Liver (tissue), 9 donors: ENCODE results near the gene GRID1. TPM values are rescaled to one million over a fixed set of nuclear protein-coding genes. Genes with fewer than 3 reads are reported as not detected.

Experiments
- DNase-seq: peaks from one replicate; pipeline ENCODE4 v3.0.0-alpha.2; 2017; ENCODE audit warnings: low spot score
- H3K27ac ChIP-seq, 2 donors: one replicate each; pipeline ENCODE4 v1.7.0; 2013; ENCODE audit warnings: inconsistent platforms in 2 of 2, low read length in 2 of 2, control low read depth in 1 of 2, low read depth in 1 of 2, mild to moderate bottlenecking in 1 of 2
- H3K27me3 ChIP-seq, 4 donors: one replicate each; pipeline versions ENCODE4 v1.6.1 to v1.7.0; 2013; ENCODE audit warnings: low read length in 3 of 4, inconsistent platforms in 1 of 4, mild to moderate bottlenecking in 1 of 4, moderate library complexity in 1 of 4; ENCODE audit not compliant: control insufficient read depth in 4 of 4, insufficient read depth in 4 of 4
- H3K36me3 ChIP-seq, 4 donors: one replicate each; pipeline versions ENCODE4 v1.6.1 to v1.7.0; 2013; ENCODE audit warnings: low read length in 3 of 4, mild to moderate bottlenecking in 3 of 4, low read depth in 1 of 4, moderate library complexity in 1 of 4; ENCODE audit not compliant: control insufficient read depth in 4 of 4, insufficient read depth in 3 of 4
- H3K4me1 ChIP-seq, 4 donors: one replicate each; pipeline versions ENCODE4 v1.6.1 to v1.7.0; 2013; ENCODE audit warnings: low read length in 3 of 4, mild to moderate bottlenecking in 3 of 4, moderate library complexity in 1 of 4; ENCODE audit not compliant: control insufficient read depth in 4 of 4, insufficient read depth in 4 of 4
- H3K4me3 ChIP-seq, 3 donors: one replicate each; pipeline versions ENCODE4 v1.6.1 to v1.7.0; 2013; ENCODE audit warnings: low read length in 3 of 3, control low read depth in 1 of 3, low read depth in 1 of 3, mild to moderate bottlenecking in 1 of 3
- H3K9ac ChIP-seq, 2 donors: one replicate each; pipeline ENCODE4 v1.7.0; 2013; ENCODE audit warnings: low read length in 2 of 2, mild to moderate bottlenecking in 2 of 2, moderate library complexity in 2 of 2, control low read depth in 1 of 2, low read depth in 1 of 2
- H3K9me3 ChIP-seq, 4 donors: one replicate each; pipeline versions ENCODE4 v1.6.1 to v1.7.0; 2013; ENCODE audit warnings: low read length in 3 of 4; ENCODE audit not compliant: control insufficient read depth in 4 of 4
- ATF3 ChIP-seq: IDR thresholded peaks from 2 replicates; pipeline ENCODE4 v1.6.1; 2016; ENCODE audit warnings: antibody characterized with exemption
- CTCF ChIP-seq: fragments of 150-350 bp; IDR thresholded peaks from 2 replicates; pipeline ENCODE4 v1.5.1; 2017; ENCODE audit warnings: improper control_type of control experiment, low read depth, low read length; ENCODE audit not compliant: missing input control
- EGR1 ChIP-seq, 2 donors: IDR thresholded peaks; 2 replicates each; pipeline ENCODE4 v1.6.1; 2016 to 2018; ENCODE audit warnings: antibody characterized with exemption in 2 of 2, low read depth in 2 of 2
- FOXA1 ChIP-seq: IDR thresholded peaks from 2 replicates; pipeline ENCODE4 v1.6.1; 2016; ENCODE audit warnings: antibody characterized with exemption
- FOXA2 ChIP-seq: IDR thresholded peaks from 2 replicates; pipeline ENCODE4 v1.6.1; 2016; ENCODE audit warnings: antibody characterized with exemption
- GABPA ChIP-seq, 2 donors: IDR thresholded peaks in 1 of 2; conservative IDR thresholded peaks in 1 of 2; 2 replicates each; pipeline ENCODE4 v1.6.1; 2016; ENCODE audit warnings: antibody characterized with exemption in 2 of 2, mild to moderate bottlenecking in 1 of 2, moderate library complexity in 1 of 2
- HNF4A ChIP-seq, 2 donors: conservative IDR thresholded peaks; 2 replicates each; pipeline ENCODE4 v1.6.1; 2016; ENCODE audit warnings: antibody characterized with exemption in 2 of 2, mild to moderate bottlenecking in 2 of 2
- HNF4G ChIP-seq: IDR thresholded peaks from 2 replicates; pipeline ENCODE4 v1.6.1; 2016; ENCODE audit warnings: antibody characterized with exemption
- JUND ChIP-seq, 2 donors: IDR thresholded peaks; 2 replicates each; pipeline ENCODE4 v1.6.1; 2016; ENCODE audit warnings: antibody characterized with exemption in 2 of 2
- MAX ChIP-seq: IDR thresholded peaks from 2 replicates; pipeline ENCODE4 v1.6.1; 2016; ENCODE audit warnings: antibody characterized with exemption
- NR2F2 ChIP-seq: IDR thresholded peaks from 2 replicates; pipeline ENCODE4 v1.6.1; 2016; ENCODE audit warnings: antibody characterized with exemption
- RAD21 ChIP-seq, 2 donors: IDR thresholded peaks; 2 replicates each; pipeline ENCODE4 v1.6.1; 2016; ENCODE audit warnings: antibody characterized with exemption in 2 of 2, mild to moderate bottlenecking in 2 of 2
- REST ChIP-seq: IDR thresholded peaks from 2 replicates; pipeline ENCODE4 v1.6.1; 2016; ENCODE audit warnings: antibody characterized with exemption, mild to moderate bottlenecking
- RXRA ChIP-seq, 2 donors: IDR thresholded peaks; 2 replicates each; pipeline ENCODE4 v1.6.1; 2017 to 2018; ENCODE audit warnings: antibody characterized with exemption in 2 of 2, mild to moderate bottlenecking in 1 of 2
- SP1 ChIP-seq: IDR thresholded peaks from 2 replicates; pipeline ENCODE4 v1.6.1; 2018; ENCODE audit warnings: antibody characterized with exemption, mild to moderate bottlenecking
- TAF1 ChIP-seq: conservative IDR thresholded peaks from 2 replicates; pipeline ENCODE4 v1.6.1; 2016; ENCODE audit warnings: antibody characterized with exemption, mild to moderate bottlenecking
- YY1 ChIP-seq: IDR thresholded peaks from 2 replicates; pipeline ENCODE4 v1.6.1; 2016; ENCODE audit warnings: antibody characterized with exemption, mild to moderate bottlenecking
- ZBTB33 ChIP-seq: IDR thresholded peaks from 2 replicates; pipeline ENCODE4 v1.6.1; 2016; ENCODE audit warnings: antibody characterized with exemption
- WGBS: extraction: QIAGEN DNeasy Blood & Tissue Kit; methylation state at CpG from one replicate; pipeline ENCODE4 v1.1.7; 2013; 5-methylcytosine and 5-hydroxymethylcytosine counted together
- polyA plus RNA-seq, 2 donors: library from polyadenylated mRNA; stranded (reverse) in 1 of 2; unstranded in 1 of 2; fragments of 200-250 nt in 1 of 2; fragments of >200 nt in 1 of 2; fragmentation: Nextera tagmentation in 1 of 2; extraction: Ambion mirVana in 1 of 2; gene quantifications; one replicate each; pipeline versions ENCODE4 v1.2.1 to v1.2.3, GENCODE V29; 2013 to 2015
- total RNA-seq, 2 donors: library from RNA; depleted of rRNA; stranded (reverse); fragments of >200 nt; gene quantifications; one replicate each; pipeline ENCODE4 v1.2.3, GENCODE V29; 2014
- donor health status: healthy.
- donor health status: healthy.
- donor health status: healthy.
- donor health status: healthy.
- donor health status: healthy.

The GRID1 gene
- total and polyA plus RNA-seq, 4 donors, result 0.09 to 0.17 (median 0.14) TPM; not detected in 1

- no peak for TF ChIP-seq RAD21 (IDR thresholded peaks at IDR 0.05)
- TF ChIP-seq EGR1 (IDR thresholded peaks at IDR 0.05; ENCODE audit: low read depth in 2 of 2), result no peak
These were observed 153.4 kb downstream of the GRID1 start (continued) for GRCh38 chr10:86213148-86213547.

GRCh38 chr10:86212391-86212700, 154.2 kb downstream of the GRID1 start:
- H3K4me3 ChIP-seq, result no peak overlapping the region
- H3K4me1 ChIP-seq, result no peaks in the 10 kb centered on the region
- no peak for TF ChIP-seq NR2F2
- TF ChIP-seq SP1, result no peak
- no peak for TF ChIP-seq JUND (IDR thresholded peaks at IDR 0.05)
- TF ChIP-seq MAX, result no peak
- TF ChIP-seq RXRA (IDR thresholded peaks at IDR 0.05), result no peak
- TF ChIP-seq HNF4G, result no peak
- no peak for TF ChIP-seq FOXA2
- no peak for TF ChIP-seq FOXA1
- TF ChIP-seq TAF1, result no peak
- TF ChIP-seq ZBTB33, result no peak
- no peak for TF ChIP-seq HNF4A (conservative IDR thresholded peaks at IDR 0.05)
- TF ChIP-seq YY1, result no peak
- TF ChIP-seq EGR1 (IDR thresholded peaks at IDR 0.05; ENCODE audit: low read depth in 2 of 2), result no peak
- no peak overlapping the region for H3K9ac ChIP-seq
- 70% methylated on average over 6 of the region's 6 CpGs for WGBS
- H3K27ac ChIP-seq, result no peak overlapping the region
- H3K36me3 ChIP-seq, result no peaks in the 10 kb centered on the region
- no peak for DNase-seq
- H3K27me3 ChIP-seq, result no peaks in the 10 kb centered on the region
- no peaks in the 10 kb centered on the region for H3K9me3 ChIP-seq

- Histone ChIP-seq H3K9me3 (no peaks in the 10 kb centered on the region), H3K27me3 (no peaks in the 10 kb centered on the region), H3K9ac (no peak overlapping the region), H3K4me1 (no peaks in the 10 kb centered on the region), H3K27ac (no peak overlapping the region), H3K36me3 (no peaks in the 10 kb centered on the region), H3K4me3 (no peak overlapping the region)
- 79% methylated on average over 8 of the region's 8 CpGs for WGBS
- no peak for TF ChIP-seq ATF3
- TF ChIP-seq FOXA2, result no peak
- no peak for TF ChIP-seq CTCF
- TF ChIP-seq SP1, result no peak
- no peak for TF ChIP-seq FOXA1
- no peak for TF ChIP-seq GABPA (IDR thresholded peaks at IDR 0.05 in 1 of 2, conservative IDR thresholded peaks at IDR 0.05 in 1 of 2)
- no peak for TF ChIP-seq JUND (IDR thresholded peaks at IDR 0.05)
- no peak for TF ChIP-seq EGR1 (IDR thresholded peaks at IDR 0.05; ENCODE audit: low read depth in 2 of 2)
- no peak for TF ChIP-seq YY1
- TF ChIP-seq NR2F2, result no peak
- TF ChIP-seq REST, result no peak
- TF ChIP-seq RAD21 (IDR thresholded peaks at IDR 0.05), result no peak
- no peak for TF ChIP-seq RXRA (IDR thresholded peaks at IDR 0.05)
- TF ChIP-seq MAX, result no peak
- no peak for DNase-seq
These were observed 154.8 kb downstream of the GRID1 start for GRCh38 chr10:86211691-86212390.
